ENCODE results near the gene NRG3. TPM values are rescaled to one million over a fixed set of nuclear protein-coding genes. Genes with fewer than 3 reads are reported as not detected.

The NRG3 gene
- polyA plus RNA-seq, 1 donor: 18.0 TPM

DNA sequence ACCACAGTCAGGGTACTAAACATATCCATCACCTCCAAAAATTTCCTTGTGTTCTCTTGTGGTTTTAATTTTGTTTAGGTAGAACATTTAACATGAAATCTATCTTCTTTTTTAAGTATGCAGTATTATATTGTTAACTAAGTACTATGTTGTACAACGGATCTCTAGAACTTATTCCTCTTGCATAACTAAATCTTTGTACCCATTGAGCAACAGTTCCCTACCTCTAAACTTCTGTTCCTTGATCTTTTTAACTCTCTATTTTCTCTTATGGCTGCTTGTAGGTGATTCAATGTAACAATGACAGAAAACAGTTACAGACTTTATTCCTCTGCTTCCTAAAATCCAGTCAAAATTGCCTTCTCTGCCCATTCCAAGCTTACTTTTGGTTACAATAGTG, 9.9 kb downstream of the NRG3 start:
- DNase-seq: no peak

DNA sequence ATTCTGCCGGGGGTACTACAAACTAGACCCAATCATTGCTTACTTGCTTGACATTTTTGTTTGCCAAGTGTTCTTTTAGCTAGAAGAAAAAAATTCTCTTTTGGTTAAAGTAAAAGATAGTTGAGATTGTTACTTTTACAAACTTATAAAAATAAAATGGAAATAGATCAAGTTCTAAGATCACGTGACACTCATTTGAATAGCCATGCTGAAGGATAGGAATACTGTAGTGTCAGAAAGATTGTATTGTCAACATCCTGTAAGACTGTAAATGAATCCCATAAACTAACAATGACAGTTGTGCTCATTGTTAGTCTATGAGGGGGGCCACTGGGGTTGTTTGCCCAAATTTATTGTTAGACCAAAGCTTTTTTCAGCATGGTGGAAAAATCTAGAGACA, 10.5 kb downstream of the NRG3 start:
- no peak for DNase-seq

DNA sequence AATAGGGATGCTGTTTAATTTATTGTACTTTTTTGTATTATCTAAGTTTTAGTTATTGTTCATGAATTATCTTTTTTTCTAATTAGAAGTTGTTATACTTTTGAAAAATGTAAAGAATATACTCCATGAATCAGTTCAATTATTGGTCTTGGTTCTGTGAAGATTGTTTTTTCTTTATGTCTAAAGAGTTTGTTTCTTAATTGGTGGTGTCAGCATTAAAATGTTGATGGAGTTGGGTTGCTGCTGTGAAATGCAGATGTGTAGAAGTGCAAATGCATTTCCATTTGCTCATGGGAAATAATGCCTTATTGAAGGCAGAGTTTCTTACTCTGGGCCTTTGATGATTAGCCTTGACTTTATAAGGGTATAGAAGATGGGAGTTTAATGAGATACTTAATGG, 11.9 kb downstream of the NRG3 start:
- DNase-seq: no peak

DNA sequence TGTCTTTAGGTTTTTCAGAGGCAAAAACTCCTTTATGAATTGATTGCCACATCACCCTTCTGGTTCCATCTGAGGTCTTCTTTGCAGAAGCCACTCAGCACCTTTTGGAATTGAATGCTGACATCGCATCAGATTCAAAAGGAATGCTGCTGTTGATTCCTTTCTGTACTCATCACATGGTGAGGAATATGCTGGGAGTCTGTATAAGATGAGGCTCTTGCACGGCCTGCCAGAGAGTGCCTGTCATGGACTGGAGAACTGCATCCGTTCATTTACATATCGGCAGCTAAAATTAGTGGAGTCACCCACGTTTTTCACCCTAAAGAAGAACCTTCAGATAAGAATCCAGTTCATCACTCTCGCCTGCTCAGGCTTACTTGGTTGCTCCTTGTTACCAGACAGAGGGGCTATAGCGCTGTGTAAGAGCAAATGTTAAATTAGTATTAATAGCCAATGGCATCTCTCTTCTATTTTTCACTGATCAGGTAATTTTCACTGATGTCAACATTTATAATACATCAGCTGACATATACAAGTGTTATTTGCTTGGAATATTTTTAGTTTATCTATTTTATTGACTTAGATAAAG, 14.3 kb downstream of the NRG3 start:
- no peak for DNase-seq

DNA sequence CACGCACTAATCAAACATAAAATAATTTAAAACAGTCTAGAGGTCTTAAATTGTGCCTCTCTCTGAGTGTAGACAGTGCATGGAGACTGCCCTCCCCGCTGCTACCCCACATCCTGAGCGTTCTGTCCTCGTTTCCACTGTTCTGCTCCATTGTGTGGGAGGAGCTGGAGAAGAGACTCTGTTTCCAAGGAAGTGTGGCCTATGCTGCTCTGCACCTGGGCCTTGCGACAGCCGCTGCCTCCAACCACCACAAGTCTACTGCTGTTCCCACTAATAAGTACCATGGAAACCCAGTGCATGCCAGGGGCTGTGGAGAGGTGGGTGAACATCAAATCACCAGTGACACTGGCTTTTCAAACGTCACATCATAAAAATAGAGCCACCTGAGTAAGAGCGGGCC, 19.6 kb downstream of the NRG3 start:
- no peak for DNase-seq

DNA sequence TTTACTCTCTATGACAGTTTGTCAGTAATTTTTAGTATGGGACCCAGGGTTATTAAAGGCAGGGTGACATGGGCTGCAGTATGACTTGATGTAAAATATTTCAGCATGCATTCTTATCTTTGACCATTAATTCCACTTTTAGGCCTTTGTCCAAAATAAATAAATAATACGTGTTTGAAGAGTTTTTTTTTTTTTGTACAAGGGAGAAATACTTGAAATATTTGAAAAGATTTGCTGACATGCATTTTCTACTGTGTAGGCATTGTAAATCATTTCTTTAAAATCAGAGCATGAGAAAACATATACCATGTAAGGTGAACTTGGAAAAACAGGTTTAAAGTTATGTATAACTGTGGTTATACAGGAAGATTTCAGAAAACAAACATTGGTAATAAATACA, 23.5 kb downstream of the NRG3 start:
- DNase-seq: no peak

DNA sequence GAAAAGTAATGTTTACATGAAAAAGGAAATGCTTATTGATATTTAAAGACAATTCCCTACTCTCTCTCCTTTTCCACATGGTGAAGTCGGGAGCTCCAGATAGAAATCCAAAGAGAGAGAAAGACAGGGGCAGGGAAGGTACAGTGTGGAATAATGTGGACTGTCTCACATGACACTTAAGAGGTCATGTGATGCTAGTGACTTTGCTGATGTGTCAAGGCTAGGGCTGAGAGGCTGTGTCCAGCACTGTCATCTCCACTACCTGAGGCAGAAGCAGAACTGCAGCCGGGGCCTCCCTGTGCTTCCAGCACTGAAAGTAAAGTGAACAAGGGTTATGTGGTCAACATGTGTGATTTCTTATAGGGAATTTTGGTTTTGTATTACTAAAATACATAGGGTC, 26.0 kb downstream of the NRG3 start:
- DNase-seq: no peak

DNA sequence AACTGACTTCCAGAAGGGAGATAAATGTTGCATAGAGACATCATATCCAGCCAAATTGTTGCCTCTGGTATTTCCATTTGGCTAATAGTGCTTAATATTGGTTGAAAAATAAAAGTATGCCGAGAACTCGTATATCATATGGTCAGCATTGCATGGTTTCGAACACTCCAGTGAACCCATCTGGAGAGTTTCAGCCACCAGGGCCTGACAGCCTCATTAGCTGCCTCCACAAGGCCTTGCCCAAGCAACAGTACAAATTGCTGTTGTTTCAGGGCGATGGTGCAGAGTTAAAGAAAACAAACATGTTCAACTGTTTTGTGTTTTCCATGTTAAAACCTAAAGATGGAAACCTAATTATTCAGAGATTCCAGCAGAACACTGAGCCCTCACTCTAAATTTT, 28.5 kb downstream of the NRG3 start:
- DNase-seq: no peak

DNA sequence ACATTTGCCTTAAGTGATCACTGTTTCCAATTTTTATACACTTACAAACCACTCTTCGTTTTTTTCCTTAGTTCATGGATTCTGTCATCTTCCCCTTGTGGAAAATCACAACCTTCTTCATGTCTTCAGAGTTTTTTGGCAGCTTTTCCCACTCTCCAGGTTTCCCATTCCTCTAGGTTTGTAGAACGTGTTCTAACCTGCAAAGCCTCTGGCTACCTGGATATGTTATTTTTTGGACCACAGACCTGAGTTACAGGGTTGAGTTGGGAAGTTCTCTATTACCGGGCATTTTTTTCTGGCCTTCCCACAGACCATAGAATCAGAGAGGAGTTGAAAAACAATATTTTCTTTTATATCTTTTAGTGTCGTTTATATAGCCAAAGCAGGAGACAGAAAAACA, 30.2 kb downstream of the NRG3 start:
- no peak for DNase-seq

DNA sequence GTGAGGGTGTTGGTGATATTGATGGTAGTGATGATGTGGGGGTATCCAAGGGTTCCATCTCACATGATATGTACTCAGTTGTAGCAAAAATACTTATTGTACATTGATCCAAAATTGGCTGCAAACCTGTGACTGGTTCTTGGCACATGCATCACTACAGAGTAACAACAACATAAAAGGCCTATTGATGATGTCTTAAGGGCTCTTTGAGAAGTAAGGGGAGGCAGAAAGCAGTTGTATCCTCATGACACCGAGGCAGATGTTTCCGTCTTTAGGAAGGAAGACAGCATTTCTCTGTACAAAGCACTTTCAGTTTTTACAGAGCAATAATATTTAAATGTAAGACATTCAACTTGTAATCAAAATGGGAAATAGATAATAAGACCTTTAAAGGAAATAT, 34.5 kb downstream of the NRG3 start:
- no peak for DNase-seq

DNA sequence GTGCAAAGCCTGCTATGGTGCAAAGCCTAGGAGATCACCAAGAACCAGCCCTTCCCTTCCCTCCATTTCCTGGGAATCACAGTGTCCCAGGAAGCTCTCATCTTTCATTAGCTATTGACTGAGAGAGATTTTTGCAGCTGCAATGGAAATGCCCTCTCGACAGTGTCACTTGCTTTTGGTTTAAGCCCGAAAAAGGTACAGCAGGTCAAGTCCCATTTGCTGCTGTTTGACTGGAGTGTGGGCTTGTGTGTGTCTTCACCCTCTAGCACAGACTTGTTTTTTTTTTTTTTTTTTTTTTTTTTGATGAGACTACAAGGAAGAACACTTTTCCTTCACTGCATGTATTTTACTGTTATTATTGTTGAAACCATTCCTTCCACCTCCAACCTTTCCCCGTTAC, 36.3 kb downstream of the NRG3 start:
- no peak for DNase-seq

DNA sequence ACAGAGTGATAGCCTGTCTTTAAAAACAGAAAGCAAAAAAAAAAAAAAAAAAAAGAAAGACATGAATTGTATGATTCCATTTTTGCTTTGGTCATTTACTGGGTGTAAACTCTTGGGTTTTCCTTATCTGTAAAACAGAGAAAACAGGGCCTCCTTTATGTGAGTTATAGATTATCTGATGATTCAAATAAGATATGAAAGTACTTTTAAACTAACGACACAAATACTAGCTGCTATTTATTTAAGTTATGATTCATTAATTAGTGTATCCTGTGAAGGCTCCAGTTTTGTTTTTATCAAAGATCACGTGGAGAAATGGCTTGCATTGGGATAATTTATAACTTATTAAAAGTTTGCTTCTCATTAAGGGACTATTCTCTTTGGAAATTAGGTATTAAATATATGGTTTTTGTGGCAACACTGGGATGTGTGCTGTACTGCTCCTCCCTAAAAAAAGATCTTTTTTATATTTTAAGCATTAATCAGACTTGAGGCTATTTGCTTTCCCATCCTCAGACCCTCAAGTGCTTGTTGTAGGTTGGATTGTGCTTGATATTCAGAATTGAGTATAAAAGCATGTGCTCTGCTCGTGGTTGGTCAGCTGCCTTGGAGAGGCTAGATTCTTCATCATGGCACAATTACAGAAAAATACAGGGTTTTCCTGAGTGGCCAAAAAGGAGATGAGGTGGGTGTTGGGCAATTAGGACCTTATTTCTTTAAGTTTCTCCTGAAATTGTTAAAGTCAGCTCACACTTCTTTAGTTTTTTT, 39.9 kb downstream of the NRG3 start:
- no peak for DNase-seq

DNA sequence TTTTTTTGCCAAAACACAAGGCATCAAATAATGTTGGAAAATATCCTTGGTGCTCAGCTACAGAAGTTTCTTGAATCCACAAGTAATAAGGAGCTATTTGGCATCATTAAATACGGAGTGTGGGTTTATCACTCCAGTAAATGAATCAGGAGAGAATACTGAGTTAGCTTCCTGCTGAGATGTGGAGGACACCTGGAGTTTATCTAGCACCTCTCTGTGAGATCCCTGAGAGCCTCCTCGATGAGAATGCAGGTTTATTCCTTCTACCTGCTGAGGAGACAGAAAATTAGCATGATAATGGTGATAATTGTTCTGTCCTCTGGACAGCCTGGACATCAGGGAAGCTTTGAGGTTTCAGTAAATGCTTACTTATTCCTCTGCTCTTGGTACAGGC, 40.5 kb downstream of the NRG3 start:
- no peak for DNase-seq

DNA sequence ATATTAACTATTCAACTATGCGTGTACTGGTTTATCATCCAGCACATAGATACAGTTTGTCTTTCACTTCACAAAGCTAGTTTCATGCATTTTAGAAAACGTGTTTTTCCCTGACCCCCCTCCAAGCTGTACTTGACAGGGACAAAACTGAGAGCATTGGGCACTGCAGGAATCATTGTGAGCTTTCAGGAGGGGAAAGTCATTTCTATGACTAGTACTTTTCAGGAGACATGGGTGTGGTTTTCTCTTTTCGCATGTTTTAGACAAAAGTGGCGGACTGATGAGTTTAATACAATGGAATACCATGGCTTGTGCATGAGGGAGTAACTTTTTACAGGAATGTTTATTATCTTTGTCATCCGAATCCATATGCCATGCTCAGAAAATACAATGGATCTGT, 42.7 kb downstream of the NRG3 start:
- DNase-seq: no peak

DNA sequence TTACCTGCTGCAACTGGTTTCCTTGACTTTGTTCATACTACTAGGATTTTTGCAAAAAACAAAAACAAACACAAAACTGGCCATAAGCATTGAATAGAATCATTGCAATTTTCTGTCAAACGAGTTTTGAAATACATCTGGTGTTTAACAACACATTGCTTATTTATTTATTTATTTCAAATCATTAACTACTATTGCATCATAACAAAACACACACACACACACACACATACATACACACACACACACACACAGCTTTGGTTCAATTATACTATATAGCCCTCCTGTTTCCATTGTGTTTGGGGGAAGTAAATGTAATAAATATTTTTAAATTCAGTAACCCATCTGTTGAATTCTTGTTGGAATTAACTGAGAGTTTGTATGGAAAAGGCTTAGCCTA, 43.8 kb downstream of the NRG3 start:
- no peak for DNase-seq

DNA sequence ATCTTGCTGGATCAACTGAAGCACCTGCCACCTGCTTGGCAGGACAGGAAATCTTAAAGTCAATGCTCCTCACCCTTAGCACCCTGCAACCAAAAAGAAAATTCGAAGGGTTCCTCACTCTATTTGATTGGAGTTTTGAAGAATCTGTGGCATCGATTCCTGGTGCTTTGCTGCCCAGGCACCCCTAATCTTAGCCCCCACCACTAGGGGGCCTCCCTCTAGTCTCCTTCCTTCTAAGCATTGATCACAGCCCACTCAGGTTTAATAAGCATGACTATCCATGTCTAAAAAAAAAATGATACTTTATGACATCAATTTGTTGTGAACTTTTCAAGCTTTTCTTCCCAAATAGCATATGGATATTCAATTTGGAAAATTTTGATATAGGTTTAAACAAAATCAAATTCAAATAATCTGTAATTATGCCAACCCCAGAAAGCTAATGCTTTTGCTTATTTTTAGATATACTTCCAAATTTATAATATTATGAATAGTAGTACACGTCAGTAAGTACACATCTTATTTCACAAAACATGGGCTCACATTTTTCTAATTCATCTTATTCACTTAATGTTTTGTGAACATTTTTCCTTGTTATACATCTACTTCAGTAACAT, 45.3 kb downstream of the NRG3 start:
- DNase-seq: no peak

DNA sequence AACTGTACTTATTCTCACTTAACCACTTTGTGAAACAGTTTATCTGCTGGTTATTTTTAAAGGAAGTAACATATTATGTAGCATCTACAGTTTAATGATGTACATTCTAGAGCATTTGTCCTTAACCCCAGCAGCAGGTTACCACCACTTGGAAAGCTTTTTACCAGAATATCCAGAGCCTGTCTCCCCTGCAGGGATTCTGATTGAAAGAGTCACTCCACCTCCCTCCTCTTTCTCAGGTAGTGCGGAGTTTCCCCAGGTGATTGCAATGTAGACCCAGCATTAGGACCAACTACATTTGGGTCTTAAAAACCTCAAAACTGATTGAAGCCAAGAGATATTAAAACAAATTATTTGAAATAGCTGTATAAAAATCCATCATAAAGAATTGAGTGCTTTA, 53.1 kb downstream of the NRG3 start:
- no peak for DNase-seq

DNA sequence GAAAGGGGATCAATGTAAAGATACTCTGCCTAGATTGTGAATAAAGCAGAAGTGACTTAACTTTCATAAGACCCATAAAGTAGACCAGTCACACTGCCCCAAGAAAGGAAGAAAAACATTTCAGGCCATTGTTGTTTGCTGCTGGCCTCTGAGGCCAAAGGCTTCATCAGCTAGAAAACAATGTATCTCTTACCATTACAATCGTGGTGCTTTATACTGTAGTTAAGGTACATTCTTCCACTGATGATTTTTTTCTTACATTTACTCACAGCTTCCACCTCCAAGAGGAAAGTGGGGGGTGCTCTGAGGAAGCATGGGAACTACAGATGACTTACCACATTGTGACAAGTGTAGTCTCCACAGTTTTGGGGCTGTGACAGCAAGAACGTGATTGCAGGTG, 68.6 kb downstream of the NRG3 start:
- DNase-seq: no peak

DNA sequence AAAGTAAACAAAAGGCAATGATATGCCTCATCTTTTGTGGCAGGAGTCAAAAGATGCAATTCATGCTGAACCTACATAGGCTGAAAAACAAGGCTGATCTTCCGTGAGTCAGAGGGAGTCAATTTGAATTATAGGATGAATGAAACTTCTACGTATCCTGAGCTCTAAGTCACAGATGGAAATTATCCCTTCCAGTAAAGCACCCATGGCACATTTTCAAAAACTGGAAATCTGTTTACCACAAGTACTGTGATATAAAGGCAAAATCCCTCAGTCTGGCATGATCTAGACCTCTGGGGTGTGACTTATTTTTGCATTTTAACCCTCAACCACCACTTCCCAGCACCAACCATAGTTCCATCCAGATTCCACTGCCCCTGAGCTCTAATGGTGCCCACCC, 69.6 kb downstream of the NRG3 start:
- DNase-seq: no peak

DNA sequence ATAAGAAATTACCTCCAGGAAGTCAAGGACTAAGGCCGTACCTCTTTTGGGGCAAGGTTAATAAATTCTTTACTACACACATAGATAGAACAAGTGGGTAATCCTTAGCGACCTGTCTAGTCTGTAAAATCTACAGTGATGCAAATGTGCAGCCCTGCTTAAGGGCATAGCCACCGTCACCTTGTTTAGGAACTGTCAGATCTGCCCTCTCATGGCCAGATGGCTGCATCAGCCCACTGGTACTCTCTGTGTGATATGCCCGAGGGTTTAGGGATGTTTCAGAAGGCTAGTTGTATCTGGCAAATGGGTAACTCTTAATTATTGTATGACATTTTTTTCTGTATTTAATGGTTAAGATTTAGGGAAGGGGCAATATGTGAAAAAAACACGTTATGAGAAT, 74.3 kb downstream of the NRG3 start:
- no peak for DNase-seq

DNA sequence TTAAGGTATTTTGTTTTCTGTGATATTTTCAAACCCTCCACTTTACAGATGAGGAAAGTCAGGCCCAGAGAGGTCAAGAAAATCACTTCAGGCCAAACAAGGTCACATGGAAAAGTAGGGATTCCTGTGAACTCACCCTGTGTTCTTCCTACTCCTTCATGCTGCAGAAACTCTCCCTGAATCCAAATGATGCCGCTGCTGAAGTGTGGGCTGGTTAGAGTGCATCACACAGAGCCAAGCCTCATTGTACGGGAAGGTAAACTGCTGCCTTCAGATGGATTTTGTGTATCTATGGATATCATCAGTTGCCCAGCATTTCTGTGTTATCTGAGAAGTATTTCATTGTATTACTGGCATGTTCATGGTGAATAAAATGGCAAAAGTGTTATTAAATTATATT, 75.4 kb downstream of the NRG3 start:
- no peak for DNase-seq

DNA sequence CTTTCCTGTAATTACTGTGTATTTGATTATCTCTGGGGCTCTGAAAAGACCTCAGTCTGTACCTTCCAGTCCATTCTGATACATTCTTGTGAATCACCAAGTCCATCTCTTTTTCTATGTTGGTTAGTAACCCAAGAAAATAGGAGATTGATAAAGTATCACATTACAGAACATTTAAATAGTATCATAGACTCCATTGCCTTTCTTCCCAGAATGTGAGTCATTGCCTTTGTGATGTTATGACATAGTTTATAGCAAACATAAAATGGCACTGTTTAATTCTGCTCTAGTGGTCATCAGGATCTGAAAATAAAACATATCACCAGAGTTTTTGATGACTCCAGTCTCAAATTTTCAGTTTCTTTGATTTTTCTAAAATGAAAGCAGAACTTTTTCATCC, 78.4 kb downstream of the NRG3 start:
- no peak for DNase-seq

DNA sequence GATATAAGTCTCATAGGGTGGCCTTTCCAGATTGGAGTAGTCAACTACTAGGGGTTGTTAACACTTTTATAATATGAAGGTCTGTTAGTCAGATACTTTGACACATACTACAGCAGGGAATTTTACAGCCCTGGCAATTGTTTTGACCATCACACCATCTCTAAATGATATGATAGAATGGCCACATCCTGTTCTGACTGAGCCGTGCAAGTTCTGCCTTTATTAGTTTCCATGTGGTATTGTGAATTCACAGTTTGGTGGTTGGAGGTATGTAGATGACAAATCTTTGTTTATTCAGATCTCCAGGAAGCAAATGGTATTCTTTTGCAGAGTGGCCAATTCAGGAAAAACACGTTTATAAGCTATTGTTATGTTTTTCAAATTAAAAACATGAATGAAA, 83.0 kb downstream of the NRG3 start:
- DNase-seq: no peak

DNA sequence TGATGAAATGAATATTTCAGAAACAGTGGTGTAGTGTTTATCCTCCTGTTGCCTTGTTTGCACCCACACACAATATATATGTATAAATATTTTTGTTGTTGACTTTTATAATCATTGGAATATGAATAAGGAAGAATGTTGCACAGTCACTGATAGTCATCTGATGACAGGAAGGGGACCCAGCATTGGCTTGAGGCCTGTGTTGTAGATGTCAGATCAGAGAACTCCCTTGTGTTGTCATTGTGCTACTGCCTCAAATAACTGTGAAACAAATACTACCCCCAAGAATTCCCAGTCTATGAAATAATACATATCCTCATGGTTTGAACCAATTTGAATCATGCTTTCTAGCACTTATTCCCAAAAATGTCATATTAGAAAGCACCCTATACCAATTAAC, 84.0 kb downstream of the NRG3 start:
- DNase-seq: no peak

All from left kidney (tissue), 2 donors.